DND-41 (cell line): ENCODE results near the gene CEP164.

Experiments used
- ATAC-seq: fragments of 200-7000 bp; cut with Tn5 transposase; 3 replicates; pipeline ENCODE4 v1.9.1; 2021; ENCODE audit warnings: low read depth; ENCODE audit not compliant: insufficient read depth
- DNase-seq: peaks from one replicate; pipeline ENCODE4 v3.0.0-alpha.2; 2020
- H2AFZ ChIP-seq: 2 replicates; pipeline ENCODE4 v1.6.0; 2012; ENCODE audit warnings: low read depth, low read length
- H3K27ac ChIP-seq: 2 replicates; pipeline ENCODE4 v1.5.1; 2012; ENCODE audit warnings: low read length, inconsistent platforms
- H3K27me3 ChIP-seq: fragments of 200-600 bp; sonication (generic); 2 replicates; pipeline ENCODE4 v1.6.0; 2012; ENCODE audit warnings: low read length, mild to moderate bottlenecking, inconsistent platforms; ENCODE audit not compliant: insufficient read depth, poor library complexity
- H3K36me3 ChIP-seq: 2 replicates; pipeline ENCODE4 v1.5.1; 2012; ENCODE audit warnings: low read length, inconsistent platforms; ENCODE audit not compliant: insufficient read depth
- H3K4me1 ChIP-seq: 2 replicates; pipeline ENCODE4 v1.5.1; 2012; ENCODE audit warnings: mild to moderate bottlenecking, low read length; ENCODE audit not compliant: insufficient read depth
- H3K4me2 ChIP-seq: 2 replicates; pipeline ENCODE4 v1.6.0; 2012; ENCODE audit warnings: mild to moderate bottlenecking, moderate library complexity, low read length, inconsistent platforms; ENCODE audit not compliant: insufficient read depth
- H3K4me3 ChIP-seq, 2 experiments: fragments of 200-600 bp in 1 of 2; shearing (Covaris generic) in 1 of 2; 2 replicates each; pipeline ENCODE4 v1.5.1; 2012 to 2016; ENCODE audit warnings: inconsistent platforms in 2 of 2, low read length in 2 of 2, mild to moderate bottlenecking in 2 of 2, low read depth in 1 of 2, moderate library complexity in 1 of 2
- H3K79me2 ChIP-seq: 2 replicates; pipeline ENCODE4 v1.6.0; 2012; ENCODE audit warnings: low read length, inconsistent platforms; ENCODE audit not compliant: insufficient read depth
- H3K9ac ChIP-seq: 2 replicates; pipeline ENCODE4 v1.6.0; 2012; ENCODE audit warnings: low read depth, mild to moderate bottlenecking, inconsistent platforms, low read length, moderate library complexity
- H3K9me3 ChIP-seq: 2 replicates; pipeline ENCODE4 v1.5.1; 2012; ENCODE audit warnings: low read length, moderate library complexity, mild to moderate bottlenecking, inconsistent platforms; ENCODE audit not compliant: insufficient read depth, severe bottlenecking
- H4K20me1 ChIP-seq: 2 replicates; pipeline ENCODE4 v1.6.0; 2012; ENCODE audit warnings: low read length; ENCODE audit not compliant: insufficient read depth
- CTCF ChIP-seq: IDR thresholded peaks from 2 replicates; pipeline ENCODE4 v1.5.1; 2012; ENCODE audit warnings: borderline replicate concordance, low read length, moderate library complexity, mild to moderate bottlenecking; ENCODE audit not compliant: poor library complexity, severe bottlenecking; ENCODE audit errors: extremely low read depth
- EZH2 ChIP-seq: IDR thresholded peaks from 3 replicates; pipeline ENCODE4 v1.6.1; 2012; ENCODE audit warnings: borderline replicate concordance, low read depth, mild to moderate bottlenecking, moderate library complexity, low read length, inconsistent platforms; ENCODE audit not compliant: severe bottlenecking

The CEP164 gene

GRCh38 chr11:117418737-117419481 is 91.3 kb downstream of the CEP164 start:
- Histone ChIP-seq H3K27ac (no peak overlapping the region), H3K36me3 (no peaks in the 10 kb centered on the region), H3K9ac (no peak overlapping the region), H3K27me3 (no peaks in the 10 kb centered on the region), H3K9me3 (no peaks in the 10 kb centered on the region), H2AFZ (no peak overlapping the region), H3K4me3 (no peak overlapping the region), H4K20me1 (no peaks in the 10 kb centered on the region), H3K79me2 (no peaks in the 10 kb centered on the region), H3K4me1 (no peaks in the 10 kb centered on the region), H3K4me2 (no peak overlapping the region)
- TF ChIP-seq CTCF (no peak), EZH2 (no peak)
- no peak for ATAC-seq
- no peak for DNase-seq

- H3K27me3 ChIP-seq, result no peaks in the 10 kb centered on the region
- H3K9ac ChIP-seq, result no peak overlapping the region
- H3K9me3 ChIP-seq, result no peaks in the 10 kb centered on the region
- H2AFZ ChIP-seq, result no peak overlapping the region
- DNase-seq (no peak), ATAC-seq (no peak)
- H3K4me1 ChIP-seq, result no peaks in the 10 kb centered on the region
- no peaks in the 10 kb centered on the region for H4K20me1 ChIP-seq
- H3K79me2 ChIP-seq, result no peaks in the 10 kb centered on the region
- no peak overlapping the region for H3K4me2 ChIP-seq
- H3K27ac ChIP-seq, result no peak overlapping the region
- no peak for TF ChIP-seq CTCF
- H3K4me3 ChIP-seq, result no peak overlapping the region
- H3K36me3 ChIP-seq, result no peaks in the 10 kb centered on the region
Observed at GRCh38 chr11:117419482-117420142, 92.0 kb downstream of the CEP164 start.

- no peaks in the 10 kb centered on the region for H3K4me1 ChIP-seq
- H2AFZ ChIP-seq, result no peak overlapping the region
- no peaks in the 10 kb centered on the region for H3K9me3 ChIP-seq
- DNase-seq, result no peak
- no peak overlapping the region for H3K9ac ChIP-seq
- no peak overlapping the region for H3K4me3 ChIP-seq
- no peaks in the 10 kb centered on the region for H4K20me1 ChIP-seq
- H3K27me3 ChIP-seq, result no peaks in the 10 kb centered on the region
- H3K79me2 ChIP-seq, result no peaks in the 10 kb centered on the region
- TF ChIP-seq EZH2 (no peak), CTCF (no peak)
- no peak overlapping the region for H3K27ac ChIP-seq
- ATAC-seq, result no peak
- no peaks in the 10 kb centered on the region for H3K36me3 ChIP-seq
- H3K4me2 ChIP-seq, result no peak overlapping the region
Observed at GRCh38 chr11:117420143-117420485, 92.5 kb downstream of the CEP164 start.

GRCh38 chr11:117420598-117420997 is 92.9 kb downstream of the CEP164 start:
- H4K20me1 ChIP-seq, result no peaks in the 10 kb centered on the region
- no peaks in the 10 kb centered on the region for H3K4me1 ChIP-seq
- H2AFZ ChIP-seq, result no peak overlapping the region
- no peaks in the 10 kb centered on the region for H3K79me2 ChIP-seq
- H3K9ac ChIP-seq, result no peak overlapping the region
- H3K36me3 ChIP-seq, result no peaks in the 10 kb centered on the region
- no peak for ATAC-seq
- H3K4me3 ChIP-seq, result no peak overlapping the region
- H3K27me3 ChIP-seq, result no peaks in the 10 kb centered on the region
- DNase-seq, result no peak
- TF ChIP-seq CTCF, result no peak
- no peak for TF ChIP-seq EZH2
- no peak overlapping the region for H3K4me2 ChIP-seq
- H3K9me3 ChIP-seq, result no peaks in the 10 kb centered on the region
- H3K27ac ChIP-seq, result no peak overlapping the region
